HEK293 (cell line): Measurements from ENCODE around the gene TNC.

ENCODE experiments used
- CTCF ChIA-PET: fragments of 350-600 bp; formaldehyde crosslinking; extraction: SDS; loops from one replicate; lab custom pipeline; 2021; ENCODE audit warnings: antibody characterized with exemption; lab: Yijun Ruan, JAX
- POLR2A ChIA-PET: fragments of 300-600 bp; formaldehyde crosslinking; extraction: SDS; loops from one replicate; lab custom pipeline; 2020; ENCODE audit warnings: antibody characterized with exemption, inconsistent platforms; lab: Yijun Ruan, JAX
- H3K27ac ChIP-seq: fragments of 200-500 bp; sonication (Bioruptor generic); 2 replicates; pipeline ENCODE4 v1.5.1; 2014; ENCODE audit warnings: low read depth, low read length, control low read depth, inconsistent platforms; ENCODE audit errors: extremely low read depth
- H3K36me3 ChIP-seq, 2 experiments: fragments of 200-500 bp in 1 of 2; sonication (Bioruptor generic) in 1 of 2; 1 replicate in 1 of 2; 2 replicates in 1 of 2; pipeline ENCODE4 v1.5.1; 2014 to 2017; ENCODE audit warnings: inconsistent platforms in 2 of 2, low read length in 2 of 2; ENCODE audit not compliant: control insufficient read depth in 2 of 2, insufficient read depth in 1 of 2
- H3K4me1 ChIP-seq: fragments of 200-500 bp; sonication (Bioruptor generic); 2 replicates; pipeline ENCODE4 v1.5.1; 2014; ENCODE audit warnings: mild to moderate bottlenecking, low read length, inconsistent platforms; ENCODE audit not compliant: control insufficient read depth, insufficient read depth
- H3K4me3 ChIP-seq: 2 replicates; pipeline ENCODE4 v1.5.1; 2011; ENCODE audit warnings: low read depth, mild to moderate bottlenecking, control low read depth, low read length, moderate library complexity
- H3K9me3 ChIP-seq: fragments of 200-500 bp; sonication (Bioruptor generic); 2 replicates; pipeline ENCODE4 v1.5.1; 2014; ENCODE audit warnings: low read depth, low read length, inconsistent platforms; ENCODE audit not compliant: control insufficient read depth, insufficient read depth
- GLIS1 ChIP-seq: fragments of 450-650 bp; formaldehyde crosslinking; IDR thresholded peaks from 2 replicates; pipeline ENCODE4 v1.5.1; 2016; ENCODE audit warnings: missing biosample characterization, missing genetic modification characterization
- SETDB1 ChIP-seq: IDR thresholded peaks from one replicate; pipeline ENCODE4 v1.6.1; 2017; ENCODE audit warnings: mild to moderate bottlenecking, low read length, moderate library complexity, mixed read lengths; ENCODE audit not compliant: insufficient read length
- ZBTB21 ChIP-seq: fragments of 450-650 bp; formaldehyde crosslinking; IDR thresholded peaks from 2 replicates; pipeline ENCODE4 v1.5.1; 2017; ENCODE audit warnings: missing biosample characterization, missing genetic modification characterization
- ZBTB8A ChIP-seq: fragments of 450-650 bp; formaldehyde crosslinking; IDR thresholded peaks from 2 replicates; pipeline ENCODE4 v1.5.1; 2016; ENCODE audit warnings: missing biosample characterization, missing genetic modification characterization
- ZNF184 ChIP-seq: fragments of 450-650 bp; IDR thresholded peaks from 2 replicates; pipeline ENCODE4 v1.5.1; 2018; ENCODE audit warnings: missing biosample characterization, mild to moderate bottlenecking, missing genetic modification characterization
- ZNF214 ChIP-seq: fragments of 450-650 bp; formaldehyde crosslinking; IDR thresholded peaks from 2 replicates; pipeline ENCODE4 v1.5.1; 2017; ENCODE audit warnings: missing biosample characterization, mild to moderate bottlenecking, missing genetic modification characterization, borderline replicate concordance
- ZNF248 ChIP-seq: fragments of 450-650 bp; formaldehyde crosslinking; IDR thresholded peaks from 2 replicates; pipeline ENCODE4 v1.5.1; 2017; ENCODE audit warnings: missing biosample characterization, missing genetic modification characterization
- ZNF335 ChIP-seq: fragments of 450-650 bp; formaldehyde crosslinking; conservative IDR thresholded peaks from 2 replicates; pipeline ENCODE4 v1.5.1; 2016; ENCODE audit warnings: missing biosample characterization, missing genetic modification characterization
- ZNF514 ChIP-seq: fragments of 450-650 bp; formaldehyde crosslinking; IDR thresholded peaks from 2 replicates; pipeline ENCODE4 v1.5.1; 2016; ENCODE audit warnings: missing biosample characterization, missing genetic modification characterization
- ZNF660 ChIP-seq: fragments of 450-650 bp; IDR thresholded peaks from 2 replicates; pipeline ENCODE4 v1.5.1; 2018; ENCODE audit warnings: missing biosample characterization, mild to moderate bottlenecking, missing genetic modification characterization
- TF ChIP-seq, protein P1 (sequence below): fragments of 450-650 bp; formaldehyde crosslinking; IDR thresholded peaks from 2 replicates; pipeline ENCODE4 v1.5.1; 2016; ENCODE audit warnings: missing biosample characterization, missing genetic modification characterization
- TF ChIP-seq, protein P2 (sequence below): fragments of 450-650 bp; formaldehyde crosslinking; IDR thresholded peaks from 2 replicates; pipeline ENCODE4 v1.5.1; 2017; ENCODE audit warnings: missing biosample characterization, missing genetic modification characterization
- TF ChIP-seq, protein P3 (sequence below): fragments of 450-650 bp; formaldehyde crosslinking; IDR thresholded peaks from 2 replicates; pipeline ENCODE4 v1.5.1; 2016; ENCODE audit warnings: missing biosample characterization, missing genetic modification characterization
- TF ChIP-seq, protein P4 (sequence below): fragments of 450-650 bp; formaldehyde crosslinking; IDR thresholded peaks from 2 replicates; pipeline ENCODE4 v1.5.1; 2016; ENCODE audit warnings: missing biosample characterization, missing genetic modification characterization, low read depth

Gene TNC

DNA sequence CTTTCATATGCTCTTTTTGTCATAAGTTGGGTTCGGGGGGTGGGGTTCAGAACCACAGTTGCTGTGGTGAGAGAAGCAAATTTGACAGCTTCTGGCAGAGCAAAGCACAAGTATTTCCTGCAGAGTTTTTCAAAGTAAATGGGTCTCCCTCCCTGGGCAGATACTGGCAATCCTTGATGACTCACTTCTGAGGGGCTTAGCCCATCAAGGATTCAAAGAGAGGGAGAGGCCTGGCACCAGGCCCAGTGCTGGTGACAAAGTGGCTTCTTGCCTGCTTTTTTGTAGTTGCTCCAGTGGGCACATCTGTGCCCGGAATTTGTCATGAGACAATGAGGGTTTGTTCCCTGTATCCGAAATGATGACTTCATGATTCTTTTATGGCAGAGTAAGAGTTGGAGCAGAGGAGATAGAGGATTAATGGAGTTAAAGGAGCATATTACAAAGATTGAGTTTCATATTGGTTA lies 46.6 kb upstream of the TNC start (continued):
- TF ChIP-seq ZBTB21 (tag by site-specific recombination) (0 out of 2 replicates have a peak, but pooled peaks have one; percentile 29), ZNF660 (peak; percentile 85), GLIS1 (tag by site-specific recombination) (no peak), ZNF184 (tag by site-specific recombination) (0 out of 2 replicates have a peak, but pooled peaks have one; percentile 71), ZNF335 (peak; percentile 61; the same call in 1 of the 2 replicates), ZNF248 (tag by site-specific recombination) (no peak), ZBTB8A (0 out of 2 replicates have a peak, but pooled peaks have one; percentile 30)
- TF ChIP-seq, protein P1, sequence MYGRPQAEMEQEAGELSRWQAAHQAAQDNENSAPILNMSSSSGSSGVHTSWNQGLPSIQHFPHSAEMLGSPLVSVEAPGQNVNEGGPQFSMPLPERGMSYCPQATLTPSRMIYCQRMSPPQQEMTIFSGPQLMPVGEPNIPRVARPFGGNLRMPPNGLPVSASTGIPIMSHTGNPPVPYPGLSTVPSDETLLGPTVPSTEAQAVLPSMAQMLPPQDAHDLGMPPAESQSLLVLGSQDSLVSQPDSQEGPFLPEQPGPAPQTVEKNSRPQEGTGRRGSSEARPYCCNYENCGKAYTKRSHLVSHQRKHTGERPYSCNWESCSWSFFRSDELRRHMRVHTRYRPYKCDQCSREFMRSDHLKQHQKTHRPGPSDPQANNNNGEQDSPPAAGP (tag by site-specific recombination): peak; percentile 24; the same call in 1 of the 2 replicates
- TF ChIP-seq, protein P2, sequence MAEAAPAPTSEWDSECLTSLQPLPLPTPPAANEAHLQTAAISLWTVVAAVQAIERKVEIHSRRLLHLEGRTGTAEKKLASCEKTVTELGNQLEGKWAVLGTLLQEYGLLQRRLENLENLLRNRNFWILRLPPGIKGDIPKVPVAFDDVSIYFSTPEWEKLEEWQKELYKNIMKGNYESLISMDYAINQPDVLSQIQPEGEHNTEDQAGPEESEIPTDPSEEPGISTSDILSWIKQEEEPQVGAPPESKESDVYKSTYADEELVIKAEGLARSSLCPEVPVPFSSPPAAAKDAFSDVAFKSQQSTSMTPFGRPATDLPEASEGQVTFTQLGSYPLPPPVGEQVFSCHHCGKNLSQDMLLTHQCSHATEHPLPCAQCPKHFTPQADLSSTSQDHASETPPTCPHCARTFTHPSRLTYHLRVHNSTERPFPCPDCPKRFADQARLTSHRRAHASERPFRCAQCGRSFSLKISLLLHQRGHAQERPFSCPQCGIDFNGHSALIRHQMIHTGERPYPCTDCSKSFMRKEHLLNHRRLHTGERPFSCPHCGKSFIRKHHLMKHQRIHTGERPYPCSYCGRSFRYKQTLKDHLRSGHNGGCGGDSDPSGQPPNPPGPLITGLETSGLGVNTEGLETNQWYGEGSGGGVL: peak; percentile 44
- TF ChIP-seq, protein P3, sequence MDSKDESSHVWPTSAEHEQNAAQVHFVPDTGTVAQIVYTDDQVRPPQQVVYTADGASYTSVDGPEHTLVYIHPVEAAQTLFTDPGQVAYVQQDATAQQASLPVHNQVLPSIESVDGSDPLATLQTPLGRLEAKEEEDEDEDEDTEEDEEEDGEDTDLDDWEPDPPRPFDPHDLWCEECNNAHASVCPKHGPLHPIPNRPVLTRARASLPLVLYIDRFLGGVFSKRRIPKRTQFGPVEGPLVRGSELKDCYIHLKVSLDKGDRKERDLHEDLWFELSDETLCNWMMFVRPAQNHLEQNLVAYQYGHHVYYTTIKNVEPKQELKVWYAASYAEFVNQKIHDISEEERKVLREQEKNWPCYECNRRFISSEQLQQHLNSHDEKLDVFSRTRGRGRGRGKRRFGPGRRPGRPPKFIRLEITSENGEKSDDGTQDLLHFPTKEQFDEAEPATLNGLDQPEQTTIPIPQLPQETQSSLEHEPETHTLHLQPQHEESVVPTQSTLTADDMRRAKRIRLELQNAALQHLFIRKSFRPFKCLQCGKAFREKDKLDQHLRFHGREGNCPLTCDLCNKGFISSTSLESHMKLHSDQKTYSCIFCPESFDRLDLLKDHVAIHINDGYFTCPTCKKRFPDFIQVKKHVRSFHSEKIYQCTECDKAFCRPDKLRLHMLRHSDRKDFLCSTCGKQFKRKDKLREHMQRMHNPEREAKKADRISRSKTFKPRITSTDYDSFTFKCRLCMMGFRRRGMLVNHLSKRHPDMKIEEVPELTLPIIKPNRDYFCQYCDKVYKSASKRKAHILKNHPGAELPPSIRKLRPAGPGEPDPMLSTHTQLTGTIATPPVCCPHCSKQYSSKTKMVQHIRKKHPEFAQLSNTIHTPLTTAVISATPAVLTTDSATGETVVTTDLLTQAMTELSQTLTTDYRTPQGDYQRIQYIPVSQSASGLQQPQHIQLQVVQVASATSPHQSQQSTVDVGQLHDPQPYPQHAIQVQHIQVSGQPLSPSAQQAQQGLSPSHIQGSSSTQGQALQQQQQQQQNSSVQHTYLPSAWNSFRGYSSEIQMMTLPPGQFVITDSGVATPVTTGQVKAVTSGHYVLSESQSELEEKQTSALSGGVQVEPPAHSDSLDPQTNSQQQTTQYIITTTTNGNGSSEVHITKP (tag by site-specific recombination): peak; percentile 93
- TF ChIP-seq, protein P4, sequence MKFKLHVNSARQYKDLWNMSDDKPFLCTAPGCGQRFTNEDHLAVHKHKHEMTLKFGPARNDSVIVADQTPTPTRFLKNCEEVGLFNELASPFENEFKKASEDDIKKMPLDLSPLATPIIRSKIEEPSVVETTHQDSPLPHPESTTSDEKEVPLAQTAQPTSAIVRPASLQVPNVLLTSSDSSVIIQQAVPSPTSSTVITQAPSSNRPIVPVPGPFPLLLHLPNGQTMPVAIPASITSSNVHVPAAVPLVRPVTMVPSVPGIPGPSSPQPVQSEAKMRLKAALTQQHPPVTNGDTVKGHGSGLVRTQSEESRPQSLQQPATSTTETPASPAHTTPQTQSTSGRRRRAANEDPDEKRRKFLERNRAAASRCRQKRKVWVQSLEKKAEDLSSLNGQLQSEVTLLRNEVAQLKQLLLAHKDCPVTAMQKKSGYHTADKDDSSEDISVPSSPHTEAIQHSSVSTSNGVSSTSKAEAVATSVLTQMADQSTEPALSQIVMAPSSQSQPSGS (tag by site-specific recombination): 0 out of 2 replicates have a peak, but pooled peaks have one; percentile 10

DNA sequence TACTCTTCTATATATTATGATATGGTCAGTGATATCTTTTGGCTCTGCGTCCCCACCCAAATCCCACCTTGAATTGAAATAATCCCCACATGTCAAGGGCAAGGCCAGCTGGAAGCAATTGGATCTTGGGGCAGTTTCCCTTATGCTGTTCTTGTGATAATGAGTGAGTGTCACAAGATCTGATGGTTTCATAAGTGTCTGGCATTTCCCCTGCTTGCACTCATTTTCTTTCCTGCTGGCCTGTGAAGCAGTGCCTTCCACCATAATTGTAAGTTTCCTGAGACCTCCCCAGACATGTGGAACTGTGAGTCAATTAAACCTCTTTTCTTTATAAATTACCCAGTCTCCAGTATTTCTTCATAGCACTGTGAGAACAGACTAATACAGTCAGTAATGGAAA lies 45.0 kb upstream of the TNC start:
- no peaks in the 10 kb centered on the region for H3K9me3 ChIP-seq
- H3K36me3 ChIP-seq: no peaks in the 10 kb centered on the region
- no peaks in the 10 kb centered on the region for H3K4me1 ChIP-seq
- H3K27ac ChIP-seq: no peak overlapping the region
- CTCF ChIA-PET: no interaction called here
- TF ChIP-seq, protein P3 (tag by site-specific recombination): no peak
- TF ChIP-seq SETDB1 (peak; percentile 50), ZNF214 (no peak), ZNF514 (tag by site-specific recombination) (no peak)
- TF ChIP-seq, all 188 proteins: peak for 1
- H3K4me3 ChIP-seq: no peak overlapping the region
- POLR2A ChIA-PET: no interaction called here
